GM19468 (cell line): ENCODE results near the gene TMEM229B.

ENCODE experiments used
- ATAC-seq: cut with Tn5 transposase; IDR thresholded peaks from one replicate; pipeline ENCODE4 v1.9.1; 2021; ENCODE audit warnings: mild to moderate bottlenecking, moderate library complexity, moderate number of reproducible peaks; ENCODE audit not compliant: unreplicated experiment; ENCODE audit errors: extremely low read depth

Gene TMEM229B

DNA sequence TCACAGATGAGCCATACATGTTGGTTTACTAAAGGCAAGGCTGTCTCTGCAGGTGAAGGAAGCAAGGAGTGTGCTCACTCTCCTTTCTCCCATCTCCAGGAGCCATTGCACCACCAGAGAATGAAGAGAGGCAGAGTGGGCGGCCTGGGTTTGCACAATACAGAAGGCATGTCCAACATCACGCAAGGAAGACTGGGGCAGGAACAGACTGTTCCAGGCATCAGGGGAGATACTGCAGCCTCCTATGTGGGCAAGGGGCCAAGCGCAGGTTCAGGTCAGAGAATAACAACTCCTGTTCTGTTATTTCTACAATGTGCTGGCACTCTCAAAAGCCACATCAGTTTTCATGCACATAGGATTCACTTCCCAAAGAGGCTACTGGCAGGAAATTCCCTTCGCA, 1.7 kb upstream of the TMEM229B start:
- ATAC-seq: no peak

DNA sequence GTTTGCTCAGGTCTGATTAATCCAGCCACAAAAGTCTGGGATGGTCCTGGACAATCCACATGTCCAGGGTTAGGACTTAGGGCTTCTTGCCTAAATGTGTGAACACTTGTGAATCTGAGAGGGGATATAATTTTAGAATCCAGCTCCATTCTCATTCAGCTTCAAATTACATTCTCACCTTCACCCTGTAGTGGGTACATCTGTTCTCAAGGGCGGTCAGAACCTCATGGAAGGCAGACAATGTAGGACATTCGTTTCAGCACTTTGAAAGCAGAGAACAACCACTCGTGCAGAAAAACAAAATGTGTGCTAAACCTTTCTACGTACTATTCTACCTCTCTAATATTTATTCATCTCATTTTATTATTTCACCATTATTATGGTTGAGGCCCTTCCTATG, 1.2 kb downstream of the TMEM229B start:
- ATAC-seq: no peak

DNA sequence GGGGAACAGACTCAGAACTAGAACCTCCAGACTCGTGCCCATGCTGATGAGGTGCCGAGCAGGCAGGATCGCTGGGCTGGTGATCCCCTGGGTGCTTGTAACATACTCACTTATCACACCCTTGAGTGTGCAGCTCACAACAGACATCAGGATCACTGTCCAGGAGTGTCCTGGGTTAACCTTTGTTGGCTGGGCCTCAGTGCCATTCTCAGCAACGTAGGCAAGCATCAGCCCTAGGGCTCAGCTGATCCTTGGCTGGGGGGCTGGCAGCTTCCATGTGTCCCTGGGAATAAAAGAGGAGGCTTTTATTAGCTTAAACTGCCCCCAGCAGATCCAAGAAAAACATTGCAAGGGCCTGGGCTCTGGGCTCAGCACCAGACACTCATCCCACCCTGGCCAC, 1.6 kb downstream of the TMEM229B start:
- no peak for ATAC-seq

DNA sequence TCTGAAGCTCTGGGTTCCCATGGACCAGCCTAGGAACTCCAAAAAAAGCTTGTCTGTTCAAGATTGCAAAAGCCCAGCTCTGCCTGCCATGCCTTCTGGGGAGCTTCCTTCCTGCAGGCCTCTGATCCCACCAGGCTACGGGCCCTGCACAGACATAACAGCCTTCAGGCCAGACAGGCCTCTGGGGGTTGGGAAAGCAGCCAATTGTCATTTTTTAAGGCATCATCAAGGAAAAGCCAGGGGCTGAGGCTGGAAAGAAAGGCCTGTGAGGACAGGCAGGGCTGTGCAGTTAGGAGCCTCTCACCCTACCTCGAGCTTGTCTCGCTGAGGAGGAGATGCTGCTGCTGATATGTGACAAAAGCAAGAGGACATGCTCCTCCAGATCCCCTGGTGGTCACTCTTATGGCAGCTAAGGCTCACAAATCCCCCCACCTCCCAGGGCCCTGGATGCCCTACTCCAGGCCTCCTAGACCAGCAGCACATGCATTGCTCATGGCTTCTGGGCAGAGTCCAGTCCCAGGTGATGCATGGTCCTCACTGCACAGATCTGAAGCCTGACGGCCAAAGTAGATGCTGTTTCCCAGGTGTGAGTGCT, 2.9 kb downstream of the TMEM229B start:
- no peak for ATAC-seq

DNA sequence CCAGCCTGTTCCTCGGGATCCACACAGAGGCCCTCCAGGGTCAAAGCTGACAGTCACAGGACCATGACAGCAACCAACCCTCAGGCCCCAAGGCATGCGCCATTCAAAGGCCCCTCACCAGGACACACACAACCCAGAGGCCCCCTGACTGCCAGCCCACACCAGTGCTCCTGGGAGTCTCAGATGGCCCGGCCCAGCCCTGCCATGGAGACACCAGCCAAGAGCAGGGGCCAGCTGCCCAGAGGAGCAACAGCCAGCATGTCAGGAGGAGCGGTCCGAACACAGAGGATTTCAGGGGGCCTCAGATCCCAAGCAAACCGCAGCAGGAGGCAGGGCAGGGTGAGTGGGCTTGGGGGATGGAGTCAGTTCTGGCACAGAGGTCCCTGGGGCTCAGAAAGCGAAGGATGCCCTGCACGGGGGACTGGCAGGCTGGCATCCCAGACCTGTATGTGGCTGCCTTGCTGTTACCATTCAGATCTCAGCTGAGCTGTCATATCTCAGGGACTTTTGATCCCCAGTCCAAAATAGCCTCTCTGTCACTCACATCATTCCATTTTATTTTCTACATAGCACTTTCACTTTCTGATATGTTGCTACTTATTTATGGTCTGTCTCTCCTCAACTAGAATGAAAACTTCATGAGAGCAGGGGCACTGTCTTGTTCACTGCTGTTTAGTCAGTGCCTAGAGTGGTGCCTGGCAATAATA, 4.8 kb downstream of the TMEM229B start:
- ATAC-seq: no peak

DNA sequence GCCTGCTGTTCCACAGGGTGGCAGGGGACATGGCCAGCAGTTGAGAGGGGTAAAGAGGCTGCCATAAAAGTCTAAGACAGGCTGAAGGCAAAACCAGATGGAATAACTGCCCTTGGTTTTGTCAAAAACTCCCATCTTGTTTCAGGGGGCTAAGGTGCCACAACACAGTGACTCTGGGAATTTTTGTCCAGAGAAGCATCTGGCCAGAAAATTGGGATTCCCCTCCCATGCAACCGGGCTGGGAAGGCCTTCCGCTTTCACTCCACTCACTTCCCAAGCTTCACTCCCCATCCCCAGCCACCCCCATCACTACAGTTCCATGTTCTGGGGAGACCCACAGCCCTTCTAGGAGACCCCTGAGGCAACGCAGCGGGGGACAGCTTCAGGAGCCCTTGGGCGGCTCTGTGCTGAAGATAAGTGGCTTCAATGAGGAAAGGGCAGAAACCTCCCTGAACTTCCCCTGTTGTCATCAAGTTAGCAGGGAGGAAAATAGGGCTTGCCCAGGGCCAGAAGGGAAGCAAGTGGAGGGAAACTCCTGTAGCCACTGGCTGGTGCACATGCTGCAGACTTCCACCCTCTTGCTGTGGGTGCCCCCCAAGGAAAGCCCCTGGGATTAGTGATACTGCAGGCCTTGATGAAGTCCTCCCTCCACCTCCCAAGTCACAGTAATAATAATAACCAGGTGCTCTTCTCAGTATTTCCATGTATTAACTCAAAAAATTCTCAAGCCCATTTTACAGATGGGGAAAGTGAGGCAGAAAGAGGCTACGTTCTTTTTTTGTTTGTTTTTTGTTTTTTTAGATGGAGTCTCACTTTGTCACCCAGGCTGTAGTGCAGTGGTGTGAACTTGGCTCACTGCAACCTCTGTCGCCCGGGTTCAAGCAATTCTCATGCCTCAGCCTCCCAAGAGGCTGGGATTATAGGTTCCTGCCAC, 6.0 kb downstream of the TMEM229B start:
- no peak for ATAC-seq

DNA sequence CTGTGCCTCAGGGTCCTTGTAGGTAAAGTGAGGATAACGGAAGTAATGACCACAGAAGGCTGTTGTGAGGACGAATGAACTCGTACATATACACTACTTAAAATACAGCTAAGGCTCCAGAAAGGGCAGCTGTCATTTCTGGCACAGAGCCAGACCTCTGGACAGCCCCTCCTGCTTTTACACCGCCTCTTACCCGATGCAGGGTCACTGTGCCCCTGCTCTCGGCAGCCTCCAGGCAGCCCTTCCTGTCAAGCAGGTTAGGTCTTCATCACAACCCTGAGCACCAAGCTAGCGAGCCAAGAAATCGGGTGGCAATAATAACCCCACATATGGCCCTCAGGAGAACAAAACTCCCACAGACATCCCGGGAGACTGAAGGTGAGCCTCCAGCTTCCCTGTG, 8.5 kb downstream of the TMEM229B start:
- no peak for ATAC-seq

DNA sequence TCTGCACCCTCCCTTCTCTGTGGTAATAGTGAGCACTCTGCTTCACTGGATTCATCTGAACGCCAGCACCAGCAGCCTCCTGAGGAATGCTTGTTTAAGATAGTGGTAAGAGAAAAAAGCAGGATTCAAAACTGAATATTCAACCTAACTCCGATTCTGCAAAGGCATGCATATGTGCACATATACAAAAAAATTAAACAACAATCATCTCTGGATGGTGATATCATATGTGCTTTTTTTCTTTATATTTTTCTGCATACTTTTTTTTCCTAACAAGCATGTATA, 9.8 kb downstream of the TMEM229B start:
- ATAC-seq: no peak

DNA sequence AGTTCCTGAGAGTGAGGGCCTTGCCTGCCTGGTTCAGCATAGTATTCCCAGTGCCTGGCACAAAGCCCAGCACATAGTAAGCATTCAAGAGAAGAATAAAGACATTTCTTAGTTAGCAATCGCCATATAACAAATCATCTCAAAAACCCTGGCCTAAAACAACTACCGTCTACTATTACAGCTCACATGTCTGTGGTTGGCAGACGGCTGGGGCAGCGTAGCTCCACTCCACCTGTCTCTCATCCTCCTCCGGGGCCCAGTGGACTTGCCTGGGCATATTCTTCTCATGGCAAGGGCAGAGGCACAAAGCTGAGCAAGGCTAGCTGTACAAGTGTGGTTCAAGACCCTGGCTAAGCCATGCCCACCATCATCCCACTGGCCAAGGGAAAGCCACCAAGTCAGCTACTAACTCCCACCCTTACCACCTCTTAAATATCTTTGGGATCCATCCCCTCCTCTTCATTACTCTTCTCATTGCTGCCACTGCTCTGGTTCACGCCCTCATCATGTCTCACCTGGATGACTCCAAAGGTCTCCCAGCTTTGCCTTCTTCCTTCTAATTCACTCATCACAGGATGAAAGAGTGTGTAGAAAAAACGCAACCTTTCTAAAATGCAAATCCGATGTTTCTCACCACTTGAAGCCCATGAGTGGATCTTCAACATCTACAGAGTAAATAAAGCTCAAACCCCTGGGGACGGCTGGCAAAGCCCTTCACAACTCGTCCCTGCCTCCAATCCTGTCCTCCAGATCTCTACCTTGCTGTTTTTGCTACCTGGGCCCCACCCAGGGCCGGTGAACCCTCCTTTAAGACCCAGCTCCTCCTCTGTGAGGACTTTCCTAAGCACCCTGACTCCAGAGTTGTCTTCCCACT, 10.4 kb downstream of the TMEM229B start:
- ATAC-seq: no peak

DNA sequence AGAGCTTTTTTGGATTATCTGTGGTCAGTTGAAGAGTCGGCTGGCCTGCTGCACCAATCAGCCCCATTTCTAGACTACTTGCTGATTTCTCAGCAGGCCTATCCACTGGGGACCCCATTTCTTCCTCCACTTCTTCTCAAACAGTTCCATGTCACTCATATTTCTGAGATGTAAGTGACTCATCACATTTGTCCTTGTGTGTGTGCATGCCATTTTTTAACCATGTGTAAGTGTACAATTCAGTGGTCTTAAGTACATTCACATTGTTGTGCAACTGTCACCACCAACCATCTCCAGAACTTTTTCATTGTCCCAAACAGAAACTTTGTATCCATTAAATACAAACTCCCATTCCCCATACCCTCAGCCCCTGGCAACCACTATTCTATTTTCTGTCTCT, 14.2 kb downstream of the TMEM229B start:
- no peak for ATAC-seq

DNA sequence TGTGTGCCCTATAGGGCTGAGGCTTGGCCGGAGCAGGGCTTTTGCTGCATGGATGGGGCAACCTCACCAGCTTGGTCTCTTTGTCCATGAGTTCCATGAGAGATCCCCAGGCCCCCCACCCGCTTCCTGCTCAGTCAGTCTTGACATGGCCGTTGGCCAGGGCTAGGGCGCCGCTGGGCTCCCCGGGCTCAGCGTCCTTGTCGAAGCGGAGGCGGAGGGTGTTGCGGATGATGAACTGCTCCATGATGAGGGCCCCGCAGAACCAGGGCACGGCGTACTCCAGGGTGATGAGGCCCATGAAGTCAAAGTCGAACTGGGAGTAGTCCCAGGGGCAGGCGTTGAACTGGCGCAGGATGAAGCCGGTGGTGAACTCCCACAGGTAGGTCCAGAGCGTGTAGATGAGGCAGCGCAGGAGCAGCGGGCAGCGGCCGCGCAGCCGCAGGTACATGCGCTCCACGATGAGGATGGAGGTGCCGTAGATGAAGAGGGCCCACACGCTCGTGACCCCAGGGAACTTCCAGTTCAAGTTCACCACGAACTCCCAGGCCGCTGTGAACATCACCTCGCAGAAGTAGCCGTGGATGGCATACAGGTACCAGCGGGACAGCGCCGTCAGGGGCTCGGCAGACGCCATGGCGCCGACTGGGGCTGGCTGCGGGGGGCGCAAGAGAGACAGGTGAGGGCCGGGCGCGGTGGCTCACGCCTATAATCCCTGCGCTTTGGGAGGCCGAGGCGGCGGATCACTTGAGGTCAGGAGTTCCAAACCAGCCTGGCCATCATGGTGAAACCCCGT, 15.0 kb downstream of the TMEM229B start:
- ATAC-seq: no peak

DNA sequence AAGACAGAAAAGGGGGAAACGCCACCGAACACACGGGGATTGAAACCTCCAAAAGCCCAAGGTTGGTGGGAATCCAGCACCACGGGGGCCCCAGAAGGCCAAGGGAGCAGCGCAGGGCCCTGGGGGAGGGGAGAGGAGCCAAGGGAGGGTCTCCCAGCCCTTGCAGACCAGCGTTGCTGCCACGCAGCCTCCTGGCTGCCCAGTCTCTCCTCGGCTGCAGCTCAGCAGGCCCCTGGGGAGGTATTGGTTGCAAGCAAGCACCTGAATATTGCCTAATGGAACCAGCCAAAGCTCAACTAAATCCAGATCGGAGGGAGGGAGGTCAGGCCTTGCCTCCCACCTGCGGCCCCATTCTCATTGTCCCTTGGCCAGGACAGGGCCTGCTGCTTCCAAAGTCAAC, 15.8 kb downstream of the TMEM229B start:
- ATAC-seq: no peak

DNA sequence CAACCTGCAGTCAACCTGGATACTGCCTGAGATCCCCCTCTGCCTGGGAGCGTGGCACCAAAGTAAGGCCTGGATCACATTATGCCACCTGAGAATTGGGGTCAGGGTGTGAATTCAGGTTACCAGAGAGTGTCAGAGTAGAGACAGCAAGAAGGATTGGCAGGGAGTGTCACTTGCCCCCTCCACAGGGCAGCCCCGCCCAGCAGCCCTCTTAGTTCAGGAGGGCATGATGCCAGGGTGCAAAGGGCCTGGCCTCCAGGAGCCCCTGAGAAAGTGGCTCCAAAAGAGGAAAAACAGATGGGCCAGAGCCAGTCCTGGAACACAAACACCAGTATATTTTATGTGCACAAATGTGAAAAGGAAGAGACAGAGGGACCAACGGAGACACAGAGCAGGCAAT, 18.6 kb downstream of the TMEM229B start:
- ATAC-seq: no peak

DNA sequence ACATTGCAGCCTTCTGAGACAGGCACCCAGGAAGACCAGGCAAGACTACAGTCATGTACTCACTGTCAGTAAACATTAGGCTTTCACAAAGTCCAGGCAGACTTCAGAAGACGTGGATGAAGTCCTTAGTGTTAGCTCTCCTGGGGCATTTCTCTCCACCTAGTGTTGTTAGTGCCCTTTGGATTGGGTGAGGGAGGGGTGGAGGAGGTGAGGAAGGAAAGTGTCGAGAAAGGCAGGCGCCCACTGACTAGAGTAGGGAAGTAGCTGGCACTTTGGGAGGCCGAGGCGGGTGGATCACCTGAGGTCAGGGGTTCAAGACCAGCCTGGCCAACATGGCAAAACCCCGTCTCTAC, 20.2 kb downstream of the TMEM229B start:
- ATAC-seq: no peak

DNA sequence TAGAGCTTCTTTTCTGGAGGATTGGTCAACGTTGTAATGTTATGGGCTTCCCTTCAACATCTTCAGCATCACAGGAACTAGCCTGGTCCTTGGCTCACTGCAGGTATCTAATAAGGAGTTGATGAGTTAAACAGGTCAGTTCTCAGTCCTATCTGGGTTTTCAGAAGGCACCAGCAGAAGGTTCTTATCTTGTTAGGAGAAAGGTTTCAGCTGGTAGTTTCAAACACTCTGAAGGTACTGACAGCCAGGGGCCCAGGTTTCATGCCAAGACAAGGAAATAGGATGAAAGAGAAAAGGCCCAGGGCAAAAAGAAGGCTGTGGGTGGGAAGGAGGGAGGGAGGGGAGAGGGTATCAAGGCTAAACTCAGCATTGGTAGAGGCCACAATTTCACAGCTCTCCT, 21.4 kb downstream of the TMEM229B start:
- no peak for ATAC-seq

DNA sequence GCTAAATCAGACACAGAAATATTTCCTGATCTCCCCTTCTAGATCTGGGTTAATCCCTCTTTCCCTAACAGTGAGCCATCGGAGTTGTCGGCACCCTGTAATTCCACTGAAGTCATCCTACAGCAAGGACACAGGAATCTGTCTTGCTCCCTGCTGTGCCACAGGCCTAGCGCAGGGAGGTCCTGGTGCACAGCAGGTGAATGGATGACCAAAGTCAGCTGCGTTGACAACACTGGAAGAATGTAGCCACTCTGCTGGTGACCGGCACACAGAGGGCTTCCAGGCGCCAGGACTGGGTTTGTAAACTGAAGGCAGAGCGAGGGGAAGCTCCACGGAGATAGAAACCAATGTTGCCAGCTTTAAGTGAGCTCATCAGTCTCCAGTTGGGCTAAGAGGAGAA, 23.6 kb downstream of the TMEM229B start:
- ATAC-seq: no peak

DNA sequence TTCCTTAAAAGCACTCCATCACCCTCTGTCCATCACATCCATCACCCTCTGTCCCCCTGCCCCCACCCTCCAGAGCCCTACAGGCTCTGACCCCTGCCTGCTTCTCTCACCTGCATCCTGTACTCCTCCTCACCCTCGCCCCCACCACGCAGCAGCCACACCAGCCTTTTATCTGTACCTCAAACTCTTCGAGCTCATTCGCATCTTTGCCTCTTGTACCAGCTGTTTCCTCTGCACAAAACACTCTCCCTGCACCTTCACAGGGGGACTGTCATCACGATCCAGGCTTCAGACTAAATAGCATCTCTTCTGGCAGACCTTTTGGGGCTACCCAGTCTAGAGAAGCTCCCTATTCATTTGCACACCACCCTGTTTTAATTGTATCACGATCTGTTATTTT, 24.1 kb downstream of the TMEM229B start:
- no peak for ATAC-seq

DNA sequence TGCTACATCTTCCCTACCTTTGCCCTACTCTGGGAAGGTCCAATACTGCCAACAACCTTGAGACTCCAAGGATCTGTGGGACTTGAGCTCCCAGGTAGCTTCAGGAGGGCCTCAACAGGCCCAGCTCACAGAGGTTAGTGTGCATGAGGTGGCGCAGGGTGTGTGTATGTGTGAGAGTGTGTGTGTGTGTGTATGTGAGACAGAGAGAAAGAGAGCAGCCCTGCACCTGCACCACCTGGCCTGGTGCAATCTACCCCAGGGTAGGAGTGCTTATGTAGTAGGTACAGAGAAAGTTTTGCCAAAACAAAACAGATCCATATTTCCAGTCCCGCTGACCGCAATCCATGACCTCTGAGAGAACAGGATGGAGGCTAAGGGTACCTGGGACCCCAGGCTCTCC, 24.6 kb downstream of the TMEM229B start:
- no peak for ATAC-seq

DNA sequence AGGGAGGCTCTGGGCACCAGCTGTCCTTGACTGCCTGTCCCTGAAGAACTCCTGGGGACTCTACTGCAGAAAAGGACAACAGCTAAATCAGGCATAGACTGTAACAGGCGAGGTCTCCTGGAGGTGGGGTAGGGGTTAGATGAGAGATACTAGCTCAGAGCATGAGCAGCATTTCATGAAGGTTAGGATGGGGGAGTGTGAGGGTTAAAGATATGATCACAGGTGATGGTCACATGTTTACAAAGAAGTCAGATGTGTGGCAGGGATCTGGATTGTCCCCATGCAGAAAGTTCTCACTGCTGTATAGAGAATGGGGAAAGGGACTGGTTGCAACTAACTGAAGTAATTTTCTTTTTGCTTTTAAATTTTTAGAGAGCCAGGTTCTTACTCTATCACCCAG, 26.5 kb downstream of the TMEM229B start:
- no peak for ATAC-seq
